ENCODE results near the gene CCPG1.

- TF ChIP-seq ZNF121 (CRISPR knock-in tag; IDR thresholded peaks at IDR 0.05) = no peak
- TF ChIP-seq TEAD1 (CRISPR knock-in tag; IDR thresholded peaks at IDR 0.05) = no peak
- TF ChIP-seq CTCF (IDR thresholded peaks at IDR 0.05) = no peak
- TF ChIP-seq, protein P1, sequence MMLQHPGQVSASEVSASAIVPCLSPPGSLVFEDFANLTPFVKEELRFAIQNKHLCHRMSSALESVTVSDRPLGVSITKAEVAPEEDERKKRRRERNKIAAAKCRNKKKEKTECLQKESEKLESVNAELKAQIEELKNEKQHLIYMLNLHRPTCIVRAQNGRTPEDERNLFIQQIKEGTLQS (CRISPR knock-in tag; conservative IDR thresholded peaks at IDR 0.05) = no peak
- TF ChIP-seq, protein P2, sequence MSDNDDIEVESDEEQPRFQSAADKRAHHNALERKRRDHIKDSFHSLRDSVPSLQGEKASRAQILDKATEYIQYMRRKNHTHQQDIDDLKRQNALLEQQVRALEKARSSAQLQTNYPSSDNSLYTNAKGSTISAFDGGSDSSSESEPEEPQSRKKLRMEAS (CRISPR knock-in tag; IDR thresholded peaks at IDR 0.05) = no peak
- TF ChIP-seq SMAD4 (CRISPR knock-in tag; IDR thresholded peaks at IDR 0.05) = no peak
- TF ChIP-seq USF1 (CRISPR knock-in tag; IDR thresholded peaks at IDR 0.05) = no peak
- no peak for TF ChIP-seq ETV6 (CRISPR knock-in tag; IDR thresholded peaks at IDR 0.05)
- TF ChIP-seq FOXJ3 (CRISPR knock-in tag; IDR thresholded peaks at IDR 0.05; ENCODE audit: borderline replicate concordance) = no peak
- TF ChIP-seq PRDM15 (CRISPR knock-in tag; IDR thresholded peaks at IDR 0.05) = no peak
- TF ChIP-seq KAT7 (CRISPR knock-in tag; IDR thresholded peaks at IDR 0.05; ENCODE audit: borderline replicate concordance) = no peak
- TF ChIP-seq, protein P3, sequence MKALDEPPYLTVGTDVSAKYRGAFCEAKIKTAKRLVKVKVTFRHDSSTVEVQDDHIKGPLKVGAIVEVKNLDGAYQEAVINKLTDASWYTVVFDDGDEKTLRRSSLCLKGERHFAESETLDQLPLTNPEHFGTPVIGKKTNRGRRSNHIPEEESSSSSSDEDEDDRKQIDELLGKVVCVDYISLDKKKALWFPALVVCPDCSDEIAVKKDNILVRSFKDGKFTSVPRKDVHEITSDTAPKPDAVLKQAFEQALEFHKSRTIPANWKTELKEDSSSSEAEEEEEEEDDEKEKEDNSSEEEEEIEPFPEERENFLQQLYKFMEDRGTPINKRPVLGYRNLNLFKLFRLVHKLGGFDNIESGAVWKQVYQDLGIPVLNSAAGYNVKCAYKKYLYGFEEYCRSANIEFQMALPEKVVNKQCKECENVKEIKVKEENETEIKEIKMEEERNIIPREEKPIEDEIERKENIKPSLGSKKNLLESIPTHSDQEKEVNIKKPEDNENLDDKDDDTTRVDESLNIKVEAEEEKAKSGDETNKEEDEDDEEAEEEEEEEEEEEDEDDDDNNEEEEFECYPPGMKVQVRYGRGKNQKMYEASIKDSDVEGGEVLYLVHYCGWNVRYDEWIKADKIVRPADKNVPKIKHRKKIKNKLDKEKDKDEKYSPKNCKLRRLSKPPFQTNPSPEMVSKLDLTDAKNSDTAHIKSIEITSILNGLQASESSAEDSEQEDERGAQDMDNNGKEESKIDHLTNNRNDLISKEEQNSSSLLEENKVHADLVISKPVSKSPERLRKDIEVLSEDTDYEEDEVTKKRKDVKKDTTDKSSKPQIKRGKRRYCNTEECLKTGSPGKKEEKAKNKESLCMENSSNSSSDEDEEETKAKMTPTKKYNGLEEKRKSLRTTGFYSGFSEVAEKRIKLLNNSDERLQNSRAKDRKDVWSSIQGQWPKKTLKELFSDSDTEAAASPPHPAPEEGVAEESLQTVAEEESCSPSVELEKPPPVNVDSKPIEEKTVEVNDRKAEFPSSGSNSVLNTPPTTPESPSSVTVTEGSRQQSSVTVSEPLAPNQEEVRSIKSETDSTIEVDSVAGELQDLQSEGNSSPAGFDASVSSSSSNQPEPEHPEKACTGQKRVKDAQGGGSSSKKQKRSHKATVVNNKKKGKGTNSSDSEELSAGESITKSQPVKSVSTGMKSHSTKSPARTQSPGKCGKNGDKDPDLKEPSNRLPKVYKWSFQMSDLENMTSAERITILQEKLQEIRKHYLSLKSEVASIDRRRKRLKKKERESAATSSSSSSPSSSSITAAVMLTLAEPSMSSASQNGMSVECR (CRISPR knock-in tag; IDR thresholded peaks at IDR 0.05; ENCODE audit: borderline replicate concordance) = no peak
- no peak for TF ChIP-seq RELA (CRISPR knock-in tag; IDR thresholded peaks at IDR 0.05; ENCODE audit: borderline replicate concordance)
- TF ChIP-seq ZNF263 (CRISPR knock-in tag; IDR thresholded peaks at IDR 0.05; ENCODE audit: low read depth) = no peak
These were observed 49.7 kb downstream of the CCPG1 start for GRCh38 chr15:55358471-55358870.
